Measurements from ENCODE around the gene SAAL1.
A peak's percentile ranks its signal among the peaks of the same experiment; 100 is the strongest.
"Not testable (repeated sequence)": the region's sequence is repeated elsewhere in the genome, so short reads cannot be mapped to it uniquely, and the experiment has no call there.

SAAL1 gene

GRCh38 chr11:18105802-18106574, at the start of gene SAAL1:
Gene SAAL1 (minus strand): TSS chr11:18106082. CDS start chr11:18106041, 41 bp downstream.
- peak; percentile 94 for DNase-seq (ENCODE audit: low spot score)

- DNase-seq (ENCODE audit: low spot score): no peak
Observed at GRCh38 chr11:18151581-18151980, 45.7 kb upstream of the SAAL1 start.

- DNase-seq (ENCODE audit: low spot score): no peak
Observed at GRCh38 chr11:18145837-18146236, 40.0 kb upstream of the SAAL1 start.

GRCh38 chr11:18145025-18145424, 39.1 kb upstream of the SAAL1 start:
- DNase-seq (ENCODE audit: low spot score): peak; percentile 39

GRCh38 chr11:18144243-18144642, 38.4 kb upstream of the SAAL1 start:
- DNase-seq (ENCODE audit: low spot score): no peak

- DNase-seq (ENCODE audit: low spot score): no peak
Observed at GRCh38 chr11:18140145-18140544, 34.3 kb upstream of the SAAL1 start.

GRCh38 chr11:18137186-18137800, 31.4 kb upstream of the SAAL1 start:
- no peak for DNase-seq (ENCODE audit: low spot score)

GRCh38 chr11:18135308-18135707, 29.4 kb upstream of the SAAL1 start:
- no peak for DNase-seq (ENCODE audit: low spot score)

- no peak for DNase-seq (ENCODE audit: low spot score)
Observed at GRCh38 chr11:18132341-18132740, 26.5 kb upstream of the SAAL1 start, which contains the start of gene MRGPRX3. Gene MRGPRX3 (plus strand): TSS chr11:18132571. CDS start chr11:18137203, 4,632 bp downstream.

- not testable (repeated sequence) for DNase-seq (ENCODE audit: low spot score)
Observed at GRCh38 chr11:18131115-18131514, 25.2 kb upstream of the SAAL1 start.

- not testable (repeated sequence) for DNase-seq (ENCODE audit: low spot score)
Observed at GRCh38 chr11:18121331-18121828, 15.5 kb upstream of the SAAL1 start.

- DNase-seq (ENCODE audit: low spot score): peak; percentile 77
Observed at GRCh38 chr11:18115360-18116127, 9.7 kb upstream of the SAAL1 start.

- DNase-seq (ENCODE audit: low spot score): no peak
Observed at GRCh38 chr11:18111005-18111404, 5.1 kb upstream of the SAAL1 start.

- no peak for DNase-seq (ENCODE audit: low spot score)
Observed at GRCh38 chr11:18108254-18108653, 2.4 kb upstream of the SAAL1 start.

GRCh38 chr11:18106688-18107087, 806 bp upstream of the SAAL1 start:
- no peak for DNase-seq (ENCODE audit: low spot score)

- DNase-seq (ENCODE audit: low spot score): no peak
Observed at GRCh38 chr11:18105086-18105801, 638 bp downstream of the SAAL1 start.

- DNase-seq (ENCODE audit: low spot score): no peak
Observed at GRCh38 chr11:18100926-18101656, 4.8 kb downstream of the SAAL1 start.

- no peak for DNase-seq (ENCODE audit: low spot score)
Observed at GRCh38 chr11:18093959-18094358, 11.9 kb downstream of the SAAL1 start.

- no peak for DNase-seq (ENCODE audit: low spot score)
Observed at GRCh38 chr11:18091731-18092130, 14.2 kb downstream of the SAAL1 start.

GRCh38 chr11:18088966-18089365, 16.9 kb downstream of the SAAL1 start:
- DNase-seq (ENCODE audit: low spot score): no peak

GRCh38 chr11:18088366-18088765, 17.5 kb downstream of the SAAL1 start:
- DNase-seq (ENCODE audit: low spot score): no peak
